CD4-positive, alpha-beta T cell (primary cell): ENCODE results near the gene UCN2. TPM values are rescaled to one million over a fixed set of nuclear protein-coding genes. Genes with fewer than 3 reads are reported as not detected.

ENCODE experiments used
- ATAC-seq: fragments of 200-7000 bp; cut with Tn5 transposase; one replicate; pipeline ENCODE4 v1.10.0; 2022; ENCODE audit warnings: mild to moderate bottlenecking; ENCODE audit not compliant: poor library complexity
- CTCF ChIA-PET: fragments of 350-600 bp; sonication (Branson Sonifier 250); formaldehyde crosslinking; loops from one replicate; lab custom pipeline; 2021; ENCODE audit warnings: antibody characterized with exemption, inconsistent platforms; lab: Charles Lee
- POLR2A ChIA-PET: fragments of 350-600 bp; sonication (Branson Sonifier 250); formaldehyde crosslinking; loops from one replicate; lab custom pipeline; 2021; ENCODE audit warnings: antibody characterized with exemption, inconsistent platforms; lab: Charles Lee
- DNase-seq, 14 experiments: peaks; one replicate each; pipeline ENCODE4 v3.0.0-alpha.2; 2013 to 2020; ENCODE audit warnings: mixed read lengths in 2 of 14
- H3K27ac ChIP-seq, 2 donors: one replicate each; pipeline versions ENCODE4 v1.5.1 to v1.7.0; 2013; ENCODE audit warnings: low read length in 2 of 2, low read depth in 1 of 2, mild to moderate bottlenecking in 1 of 2
- H3K27me3 ChIP-seq, 2 experiments: 1 replicate in 1 of 2; 2 replicates in 1 of 2; pipeline versions ENCODE4 v1.6.1 to v1.7.0; 2013; ENCODE audit warnings: low read length in 2 of 2, control low read depth in 1 of 2, mild to moderate bottlenecking in 1 of 2, moderate library complexity in 1 of 2; ENCODE audit not compliant: insufficient read depth in 2 of 2, control insufficient read depth in 1 of 2
- H3K36me3 ChIP-seq: one replicate; pipeline ENCODE4 v1.6.1; 2013; ENCODE audit warnings: low read length, control low read depth; ENCODE audit not compliant: insufficient read depth
- H3K4me1 ChIP-seq: one replicate; pipeline ENCODE4 v1.6.1; 2013; ENCODE audit warnings: low read length, control low read depth; ENCODE audit not compliant: insufficient read depth
- H3K4me3 ChIP-seq: one replicate; pipeline ENCODE4 v1.5.1; 2013; ENCODE audit warnings: mild to moderate bottlenecking, low read length, moderate library complexity
- H3K9me3 ChIP-seq, 2 experiments: 1 replicate in 1 of 2; 2 replicates in 1 of 2; pipeline versions ENCODE4 v1.6.1 to v1.7.0; 2013; ENCODE audit warnings: low read length in 2 of 2, mild to moderate bottlenecking in 2 of 2, control low read depth in 1 of 2, moderate library complexity in 1 of 2; ENCODE audit not compliant: control insufficient read depth in 1 of 2, insufficient read depth in 1 of 2
- H3K27ac Mint-ChIP-seq: one replicate; pipeline ENCODE4 v1.8.0; 2020; ENCODE audit warnings: mixed read lengths
- H3K27me3 Mint-ChIP-seq: one replicate; pipeline ENCODE4 v1.8.0; 2021; ENCODE audit warnings: mixed read lengths
- H3K36me3 Mint-ChIP-seq: one replicate; pipeline ENCODE4 v1.8.0; 2021; ENCODE audit warnings: low read depth, mixed read lengths
- H3K4me1 Mint-ChIP-seq: one replicate; pipeline ENCODE4 v1.8.0; 2021; ENCODE audit warnings: low read depth, mixed read lengths
- H3K4me3 Mint-ChIP-seq: one replicate; pipeline ENCODE4 v1.8.0; 2020; ENCODE audit warnings: mild to moderate bottlenecking, mixed read lengths
- H3K9me3 Mint-ChIP-seq: one replicate; pipeline ENCODE4 v1.8.0; 2020; ENCODE audit warnings: mixed read lengths
- intact Hi-C, 2 experiments: fragments of 100-400 bp; cut with DNase I in 1 of 2; cut with micrococcal nuclease in 1 of 2; formaldehyde crosslinking; loops; one replicate each; pipeline versions ENCODE4 v1.15.1 to v1.9.0; 2023 to 2025; cut with DNase I, micrococcal nuclease
- total RNA-seq, 174 experiments: library from RNA in 2 of 174; stranded (reverse) in 2 of 174; gene quantifications; one replicate each; pipeline ENCODE4 v1.2.3 and lab custom pipeline; 2021 to 2026
- TF ChIP-seq, protein P1 (sequence below): fragments of 200-600 bp; IDR thresholded peaks from one replicate; pipeline ENCODE4 v1.8.0; 2022; ENCODE audit warnings: antibody characterized with exemption, mild to moderate bottlenecking

Gene UCN2
- total RNA-seq, 2 experiments from 2014 or later = not detected

DNA sequence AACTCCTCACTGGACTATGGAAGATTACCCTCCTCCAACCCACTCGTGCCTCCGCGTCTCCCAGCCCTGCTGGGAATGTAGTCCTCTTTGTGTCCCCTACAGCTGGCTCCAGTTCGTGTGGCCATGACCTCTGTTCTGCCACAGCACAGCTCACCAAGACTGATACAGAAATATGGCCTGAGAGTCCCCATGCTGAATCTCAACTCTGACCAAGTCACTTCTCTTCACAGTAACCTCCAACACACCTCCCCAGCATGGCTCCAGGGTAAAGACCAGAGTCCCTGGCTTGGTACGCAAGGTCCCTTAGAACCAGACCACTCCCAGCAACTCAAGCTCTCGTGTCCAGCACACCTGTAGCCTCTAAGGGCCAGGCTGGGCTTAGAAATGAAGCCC lies 33.8 kb upstream of the UCN2 start:
- Histone ChIP-seq H3K27ac (no peak overlapping the region), H3K9me3 (peaks cover 0 to 4% of the 10 kb centered on the region in 2 experiments), H3K27me3 (peaks cover 7 to 31% of the 10 kb centered on the region in 2 experiments), H3K4me3 (no peak overlapping the region), H3K4me1 (peaks cover 8% of the 10 kb centered on the region), H3K36me3 (peaks cover 42% of the 10 kb centered on the region)
- Mint-ChIP-seq H3K27me3 (peaks cover 31% of the 10 kb centered on the region), H3K4me1 (peaks cover 6% of the 10 kb centered on the region), H3K27ac (no peak overlapping the region), H3K4me3 (no peak overlapping the region), H3K9me3 (no peaks in the 10 kb centered on the region), H3K36me3 (peaks cover 53% of the 10 kb centered on the region)
- no peak for DNase-seq
- TF ChIP-seq, protein P1, sequence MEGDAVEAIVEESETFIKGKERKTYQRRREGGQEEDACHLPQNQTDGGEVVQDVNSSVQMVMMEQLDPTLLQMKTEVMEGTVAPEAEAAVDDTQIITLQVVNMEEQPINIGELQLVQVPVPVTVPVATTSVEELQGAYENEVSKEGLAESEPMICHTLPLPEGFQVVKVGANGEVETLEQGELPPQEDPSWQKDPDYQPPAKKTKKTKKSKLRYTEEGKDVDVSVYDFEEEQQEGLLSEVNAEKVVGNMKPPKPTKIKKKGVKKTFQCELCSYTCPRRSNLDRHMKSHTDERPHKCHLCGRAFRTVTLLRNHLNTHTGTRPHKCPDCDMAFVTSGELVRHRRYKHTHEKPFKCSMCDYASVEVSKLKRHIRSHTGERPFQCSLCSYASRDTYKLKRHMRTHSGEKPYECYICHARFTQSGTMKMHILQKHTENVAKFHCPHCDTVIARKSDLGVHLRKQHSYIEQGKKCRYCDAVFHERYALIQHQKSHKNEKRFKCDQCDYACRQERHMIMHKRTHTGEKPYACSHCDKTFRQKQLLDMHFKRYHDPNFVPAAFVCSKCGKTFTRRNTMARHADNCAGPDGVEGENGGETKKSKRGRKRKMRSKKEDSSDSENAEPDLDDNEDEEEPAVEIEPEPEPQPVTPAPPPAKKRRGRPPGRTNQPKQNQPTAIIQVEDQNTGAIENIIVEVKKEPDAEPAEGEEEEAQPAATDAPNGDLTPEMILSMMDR = no peak
- peak; percentile 23 for ATAC-seq
- CTCF ChIA-PET = no interaction called here
- intact Hi-C loops = no loop called here
- POLR2A ChIA-PET = no interaction called here

DNA sequence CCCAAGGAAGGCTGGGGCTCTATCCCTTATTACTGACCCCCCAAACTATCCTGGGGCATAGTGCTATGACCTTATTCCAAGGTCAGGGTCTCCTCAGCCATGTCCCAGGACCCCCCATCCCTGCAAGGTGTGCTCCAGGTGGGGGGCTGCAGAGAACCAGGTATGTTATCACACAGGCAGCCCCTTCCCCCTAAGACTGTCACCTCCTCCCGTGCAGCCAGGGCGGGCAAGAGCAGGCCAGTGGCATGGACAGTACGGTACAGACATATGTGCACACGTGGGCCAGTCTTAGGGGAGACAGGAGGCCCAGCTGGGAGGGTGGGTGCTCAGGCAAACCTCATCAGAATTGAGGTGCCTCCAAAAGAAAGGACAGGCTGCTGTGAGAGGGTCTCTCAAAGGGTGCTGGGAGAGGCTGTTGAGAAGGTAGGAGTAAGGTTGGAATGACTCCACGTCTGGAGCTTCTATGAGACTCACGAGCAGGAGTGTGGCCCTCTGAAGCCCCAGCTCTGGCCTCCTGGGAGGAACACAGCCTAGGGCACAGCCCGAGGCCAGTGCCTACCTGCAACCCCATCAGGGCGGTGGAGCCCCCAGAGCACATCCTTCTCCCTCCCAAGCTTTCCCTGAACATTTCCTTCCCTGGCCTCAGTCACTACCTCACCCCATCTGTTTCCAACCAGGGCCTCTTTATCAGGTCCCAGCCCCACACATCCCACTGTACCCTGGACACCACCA lies 33.3 kb upstream of the UCN2 start:
- ChIA-PET POLR2A (no interaction called here), CTCF (no interaction called here)
- H3K36me3 Mint-ChIP-seq = peaks cover 47% of the 10 kb centered on the region
- peaks cover 31% of the 10 kb centered on the region for H3K27me3 Mint-ChIP-seq
- peaks cover 6% of the 10 kb centered on the region for H3K4me1 Mint-ChIP-seq
- no peaks in the 10 kb centered on the region for H3K9me3 Mint-ChIP-seq
- Histone ChIP-seq H3K4me1 (peaks cover 8% of the 10 kb centered on the region), H3K27me3 (peaks cover 7 to 33% of the 10 kb centered on the region in 2 experiments), H3K27ac (no peak overlapping the region), H3K4me3 (no peak overlapping the region), H3K9me3 (peaks cover 0 to 4% of the 10 kb centered on the region in 2 experiments), H3K36me3 (peaks cover 38% of the 10 kb centered on the region)
- TF ChIP-seq, protein P1 = no peak
- ATAC-seq (peak; percentile 9), DNase-seq (no peak)
- H3K4me3 Mint-ChIP-seq = no peak overlapping the region
- intact Hi-C loops = no loop called here
- H3K27ac Mint-ChIP-seq = no peak overlapping the region

DNA sequence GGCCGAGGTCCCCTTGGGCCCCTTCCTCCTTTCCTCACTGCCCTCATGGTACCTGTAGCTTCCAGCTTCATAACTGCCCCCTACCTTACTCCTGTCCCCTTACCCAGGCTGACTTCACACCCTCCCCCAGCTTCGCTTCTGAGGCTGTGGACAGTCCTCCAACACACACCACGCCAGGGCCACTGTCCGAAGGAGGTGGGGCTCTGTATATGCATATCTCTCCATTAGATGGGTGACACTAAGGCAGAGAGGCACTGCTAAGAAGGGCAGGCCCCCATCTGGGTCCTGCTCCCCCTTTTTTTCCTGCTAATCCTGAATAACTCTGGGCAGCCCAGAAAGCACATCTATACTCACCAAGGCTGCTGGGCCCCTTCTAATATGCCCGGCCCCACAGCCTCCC lies 32.6 kb upstream of the UCN2 start:
- DNase-seq (no peak), ATAC-seq (no peak)
- Mint-ChIP-seq H3K9me3 (no peaks in the 10 kb centered on the region), H3K36me3 (peaks cover 40% of the 10 kb centered on the region), H3K4me1 (peaks cover 6% of the 10 kb centered on the region), H3K4me3 (no peak overlapping the region), H3K27me3 (peaks cover 34% of the 10 kb centered on the region), H3K27ac (no peak overlapping the region)
- Histone ChIP-seq H3K4me3 (no peak overlapping the region), H3K27ac (no peak overlapping the region), H3K27me3 (peaks cover 9 to 33% of the 10 kb centered on the region in 2 experiments), H3K9me3 (peaks cover 0 to 4% of the 10 kb centered on the region in 2 experiments), H3K36me3 (peaks cover 32% of the 10 kb centered on the region), H3K4me1 (peaks cover 8% of the 10 kb centered on the region)
- intact Hi-C loops = no loop called here
- ChIA-PET CTCF (no interaction called here), POLR2A (no interaction called here)
- TF ChIP-seq, protein P1 = no peak
